GM12801 (cell line): ENCODE measurements around the gene CASP1.

Experiments
- TF ChIP-seq, protein P1 (sequence below): IDR thresholded peaks from one replicate; pipeline ENCODE4 v1.5.1; 2011; ENCODE audit warnings: control low read depth; ENCODE audit not compliant: insufficient read length; ENCODE audit errors: extremely low read depth

Gene CASP1

DNA sequence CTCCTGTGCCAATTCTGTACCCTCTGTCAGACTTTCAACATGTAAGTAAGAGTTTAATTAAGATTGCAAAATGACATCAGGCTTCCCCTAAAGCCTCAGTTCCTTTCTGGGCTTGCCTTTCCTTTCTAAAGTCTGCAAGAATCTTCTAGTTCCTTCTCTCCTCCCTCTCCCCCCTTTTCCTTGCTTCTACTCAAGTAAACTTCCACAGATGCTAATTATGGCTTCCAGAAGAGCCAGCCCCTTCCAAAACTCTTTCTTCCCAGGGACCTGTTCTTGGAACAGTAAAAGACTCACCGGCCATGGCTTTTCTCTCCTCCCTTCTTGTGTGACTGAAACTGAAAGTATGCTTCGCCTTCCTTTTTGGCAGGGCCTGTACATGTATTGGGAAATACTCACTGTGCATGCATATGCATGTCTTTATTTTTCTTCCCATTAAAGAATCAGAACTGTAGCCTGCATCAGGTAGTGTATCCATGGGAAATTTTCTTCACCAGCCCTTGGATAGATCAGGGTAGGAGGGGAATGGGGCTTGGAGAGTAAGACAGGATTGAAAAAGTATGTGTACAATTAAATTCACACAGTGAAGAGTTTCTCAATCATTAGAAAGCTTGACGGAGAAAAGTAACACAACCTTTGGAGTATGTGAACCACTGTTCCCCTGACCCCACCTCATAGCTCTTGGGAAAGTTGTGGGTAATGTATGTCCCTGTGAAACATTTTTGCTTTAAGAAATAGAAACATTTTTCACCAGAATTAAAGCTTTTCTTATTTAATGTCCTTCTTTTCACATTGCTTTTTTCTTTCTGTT, at the start of gene CASP1:
CASP1 (minus strand) TSS at position 332 of the 808 bp plus-strand sequence; CDS start at position 301, 31 bp downstream.
- TF ChIP-seq, protein P1, sequence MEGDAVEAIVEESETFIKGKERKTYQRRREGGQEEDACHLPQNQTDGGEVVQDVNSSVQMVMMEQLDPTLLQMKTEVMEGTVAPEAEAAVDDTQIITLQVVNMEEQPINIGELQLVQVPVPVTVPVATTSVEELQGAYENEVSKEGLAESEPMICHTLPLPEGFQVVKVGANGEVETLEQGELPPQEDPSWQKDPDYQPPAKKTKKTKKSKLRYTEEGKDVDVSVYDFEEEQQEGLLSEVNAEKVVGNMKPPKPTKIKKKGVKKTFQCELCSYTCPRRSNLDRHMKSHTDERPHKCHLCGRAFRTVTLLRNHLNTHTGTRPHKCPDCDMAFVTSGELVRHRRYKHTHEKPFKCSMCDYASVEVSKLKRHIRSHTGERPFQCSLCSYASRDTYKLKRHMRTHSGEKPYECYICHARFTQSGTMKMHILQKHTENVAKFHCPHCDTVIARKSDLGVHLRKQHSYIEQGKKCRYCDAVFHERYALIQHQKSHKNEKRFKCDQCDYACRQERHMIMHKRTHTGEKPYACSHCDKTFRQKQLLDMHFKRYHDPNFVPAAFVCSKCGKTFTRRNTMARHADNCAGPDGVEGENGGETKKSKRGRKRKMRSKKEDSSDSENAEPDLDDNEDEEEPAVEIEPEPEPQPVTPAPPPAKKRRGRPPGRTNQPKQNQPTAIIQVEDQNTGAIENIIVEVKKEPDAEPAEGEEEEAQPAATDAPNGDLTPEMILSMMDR = no peak

DNA sequence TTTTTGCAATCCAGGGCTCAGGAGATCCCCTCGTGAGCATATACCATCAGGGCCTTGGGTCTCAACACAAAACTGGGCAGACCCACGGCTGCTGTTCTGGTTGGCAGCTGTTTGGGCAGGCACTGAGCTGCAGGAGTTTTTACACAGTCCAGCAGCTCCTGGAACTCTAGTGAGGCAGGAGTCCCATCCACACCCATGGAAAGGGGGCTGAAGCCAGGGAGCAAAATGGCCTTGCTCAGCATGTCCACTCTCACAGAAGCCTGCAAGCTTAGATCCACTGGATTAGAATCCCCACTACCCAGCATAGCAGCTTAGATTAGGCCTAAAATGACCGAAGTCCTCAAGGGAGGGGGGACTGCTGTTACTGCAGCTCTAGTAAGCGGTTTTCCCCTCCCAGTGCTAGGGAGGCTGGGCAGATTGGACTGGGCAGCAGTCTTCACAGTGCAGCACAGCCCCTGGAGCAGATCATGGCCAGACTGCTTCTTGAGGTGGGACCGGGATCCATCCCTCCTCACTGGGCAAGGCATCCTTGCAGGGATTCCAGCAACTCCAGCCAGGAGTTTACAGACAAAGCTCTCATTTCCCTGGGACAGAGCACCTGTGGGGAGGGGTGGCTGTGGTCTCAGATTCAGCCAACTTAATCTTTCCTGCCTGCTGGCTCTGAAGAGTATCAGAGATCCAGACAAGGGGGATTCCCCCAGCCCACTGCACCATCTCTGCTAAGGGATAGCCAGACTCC, 46.6 kb upstream of the CASP1 start:
- TF ChIP-seq, protein P1 = no peak

DNA sequence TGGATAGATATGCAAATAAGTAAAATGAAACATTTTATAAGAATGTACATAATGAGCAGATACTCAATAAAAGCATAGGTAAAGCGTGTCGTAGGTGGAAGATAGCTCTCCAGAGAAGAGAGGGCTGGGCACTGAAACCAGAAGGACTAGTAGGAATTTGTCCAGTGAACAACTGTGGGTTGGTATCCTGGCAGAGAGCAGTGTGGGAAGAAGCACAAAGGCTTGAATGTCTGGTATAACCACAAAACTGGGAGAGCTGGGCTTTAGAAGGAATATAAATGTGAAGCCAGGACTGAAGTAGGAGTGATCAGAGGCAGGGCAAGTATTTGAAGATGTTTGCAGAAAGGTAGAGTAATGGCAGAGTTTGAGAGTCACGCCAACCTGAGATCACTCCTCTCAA, 43.3 kb upstream of the CASP1 start:
- TF ChIP-seq, protein P1 = no peak

DNA sequence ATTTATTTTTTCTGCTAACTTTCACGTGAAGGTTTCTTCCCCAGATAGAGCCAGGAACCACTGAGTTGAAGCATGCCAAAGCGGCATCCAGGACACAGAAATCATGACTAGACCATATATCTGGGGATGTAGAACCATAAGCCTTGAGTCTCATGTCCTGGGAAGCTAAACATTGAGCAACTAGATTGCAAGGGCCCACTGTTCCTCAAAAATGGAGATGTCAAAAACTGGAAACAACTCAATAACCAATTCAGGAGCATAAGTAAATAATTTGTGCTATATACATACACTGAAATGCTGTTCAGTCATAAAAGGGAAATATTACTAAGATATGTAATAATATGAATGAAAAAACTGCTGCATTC, 39.2 kb upstream of the CASP1 start:
- TF ChIP-seq, protein P1 = no peak

DNA sequence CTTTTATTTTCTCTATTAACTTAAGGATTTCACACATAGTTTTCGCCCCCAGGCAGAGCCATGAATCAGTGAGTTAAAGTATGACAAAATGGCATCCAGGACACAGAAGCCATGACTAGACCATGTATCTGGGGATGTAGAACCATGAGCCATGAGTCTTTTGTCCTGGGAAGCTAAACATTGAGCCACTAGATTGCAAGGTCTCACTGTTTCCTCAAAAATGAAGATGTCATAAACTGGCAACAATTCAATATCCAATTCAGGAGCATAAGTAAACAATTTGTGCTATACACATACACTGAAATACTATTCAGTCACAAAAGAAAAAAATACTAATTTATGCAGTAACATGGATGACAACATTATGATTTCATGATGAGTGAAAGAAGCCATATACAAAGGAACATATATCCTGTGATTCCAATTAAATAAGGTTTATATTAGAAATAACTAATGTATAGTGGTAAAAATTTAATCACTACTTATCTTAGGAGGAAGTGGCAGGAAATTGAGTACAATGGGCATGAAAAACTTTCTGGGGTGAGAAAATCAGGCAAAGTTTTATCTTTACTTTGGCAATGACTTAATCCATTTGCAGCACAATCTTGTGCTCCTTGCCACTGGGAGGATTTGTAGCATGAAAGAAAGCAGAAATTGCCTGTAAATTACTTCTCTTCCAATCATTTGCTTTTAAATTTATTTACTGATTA, 38.7 kb upstream of the CASP1 start:
- TF ChIP-seq, protein P1 = no peak

DNA sequence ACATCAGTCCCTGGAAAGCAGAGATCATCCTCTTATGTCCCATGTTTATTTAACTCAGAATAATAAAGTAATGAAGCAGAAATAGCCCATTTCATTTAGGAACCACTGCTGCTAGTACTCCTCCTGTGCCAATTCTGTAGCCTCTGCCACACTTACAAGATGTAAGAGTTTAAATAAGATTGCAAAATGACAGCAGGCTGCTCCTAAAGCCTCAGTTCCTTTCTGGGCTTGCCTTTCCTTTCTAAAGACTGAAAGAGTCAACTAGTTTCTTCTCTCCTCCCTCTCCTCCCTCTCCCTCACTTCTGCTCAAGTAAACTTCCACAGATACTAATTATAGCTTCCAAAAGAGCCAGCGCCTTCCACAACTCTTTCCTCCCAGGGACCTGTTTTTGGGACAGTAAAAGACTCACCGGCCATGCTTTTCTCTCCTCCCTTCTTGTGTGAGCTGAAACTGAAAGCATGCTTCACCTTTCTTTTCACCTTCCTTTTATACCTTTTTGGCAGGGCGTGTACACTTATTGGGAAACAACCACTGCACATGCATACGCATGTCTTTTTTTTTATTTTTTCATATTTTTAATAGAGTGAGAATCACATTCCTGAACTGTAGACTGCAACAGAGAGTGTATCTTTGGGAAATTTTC, 36.3 kb upstream of the CASP1 start:
- TF ChIP-seq, protein P1 = no peak

DNA sequence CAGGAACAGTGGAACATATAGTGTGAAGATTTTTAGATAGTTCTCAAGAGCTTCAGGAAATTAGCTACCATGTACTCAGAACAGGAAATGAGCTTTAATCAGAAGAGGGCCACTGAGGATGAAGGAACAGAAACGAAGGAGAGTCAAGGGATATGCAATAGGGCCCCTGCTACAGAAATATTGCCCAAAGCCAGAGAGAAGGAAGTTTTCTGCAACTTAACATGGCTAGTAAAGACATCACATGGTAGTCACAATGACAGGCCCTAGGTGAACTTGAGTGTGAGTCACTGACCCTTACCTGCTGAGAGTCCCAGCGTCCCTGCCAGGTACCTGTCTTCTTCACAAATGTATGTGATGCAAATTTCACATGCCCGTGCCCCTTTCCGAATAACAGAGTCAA, 35.4 kb upstream of the CASP1 start:
- TF ChIP-seq, protein P1 = no peak
